ENCODE measurements around the gene THSD7A. TPM values are rescaled to one million over a fixed set of nuclear protein-coding genes. Genes with fewer than 3 reads are reported as not detected.

Gene THSD7A
- polyA plus RNA-seq, 1 donor (not counting 4 experiments of a cell fraction or from before 2014, with no cell fraction given), result not detected

DNA sequence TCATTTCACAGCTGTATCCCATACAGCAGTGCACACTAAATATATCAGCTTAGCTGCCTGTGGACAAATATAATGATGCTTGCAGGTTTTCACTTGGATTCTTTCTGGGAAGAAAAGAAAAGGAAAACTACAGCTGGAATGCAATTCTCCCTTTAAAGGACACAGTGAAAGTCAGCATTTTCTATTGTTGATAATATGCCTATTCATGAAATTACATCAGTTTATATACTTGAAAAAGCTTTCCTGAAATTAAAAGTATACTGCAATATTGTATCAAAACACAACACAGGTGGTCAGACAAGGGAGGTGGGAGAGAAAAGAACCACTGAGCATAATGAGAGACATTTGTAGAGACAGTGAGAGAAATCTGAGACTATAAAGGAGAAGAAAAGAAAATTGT, 20.3 kb downstream of the THSD7A start:
- FAIRE-seq (no peak), DNase-seq (ENCODE audit: low read depth, low spot score) (no peak)
- no peak overlapping the region for H3K27ac ChIP-seq (ENCODE audit: control insufficient read depth, insufficient read depth, low read length)
- no peaks in the 10 kb centered on the region for H3K27me3 ChIP-seq (ENCODE audit: control insufficient read depth, extremely low read depth, insufficient read depth, low read length)
- H2AFZ ChIP-seq (ENCODE audit: control insufficient read depth, low read length), result no peak overlapping the region
- H3K4me3 ChIP-seq (ENCODE audit: control insufficient read depth in 2 of 3, extremely low read depth in 1 of 3, insufficient read depth in 2 of 3, low read depth in 1 of 3, low read length in 3 of 3), result no peak overlapping the region
- H3K36me3 ChIP-seq (ENCODE audit: control insufficient read depth in 2 of 2, extremely low read depth in 1 of 2, insufficient read depth in 2 of 2, low read length in 2 of 2), result no peaks in the 10 kb centered on the region
- H3K9ac ChIP-seq (ENCODE audit: control insufficient read depth, extremely low read depth, insufficient read depth, low read length), result no peak overlapping the region
- H3K9me1 ChIP-seq (ENCODE audit: control insufficient read depth, extremely low read depth, insufficient read depth, low read length), result no peaks in the 10 kb centered on the region
- no peak overlapping the region for H3K4me2 ChIP-seq (ENCODE audit: control insufficient read depth, extremely low read depth, insufficient read depth, low read depth, low read length)
- no peaks in the 10 kb centered on the region for H3K4me1 ChIP-seq (ENCODE audit: control insufficient read depth, extremely low read depth, insufficient read depth, low read length)
- dilution Hi-C loops (cut with MboI; ENCODE audit: extremely low pct_ligation_motif_present, low sequenced_read_pairs), result no loop called here
- TF ChIP-seq, protein P1, sequence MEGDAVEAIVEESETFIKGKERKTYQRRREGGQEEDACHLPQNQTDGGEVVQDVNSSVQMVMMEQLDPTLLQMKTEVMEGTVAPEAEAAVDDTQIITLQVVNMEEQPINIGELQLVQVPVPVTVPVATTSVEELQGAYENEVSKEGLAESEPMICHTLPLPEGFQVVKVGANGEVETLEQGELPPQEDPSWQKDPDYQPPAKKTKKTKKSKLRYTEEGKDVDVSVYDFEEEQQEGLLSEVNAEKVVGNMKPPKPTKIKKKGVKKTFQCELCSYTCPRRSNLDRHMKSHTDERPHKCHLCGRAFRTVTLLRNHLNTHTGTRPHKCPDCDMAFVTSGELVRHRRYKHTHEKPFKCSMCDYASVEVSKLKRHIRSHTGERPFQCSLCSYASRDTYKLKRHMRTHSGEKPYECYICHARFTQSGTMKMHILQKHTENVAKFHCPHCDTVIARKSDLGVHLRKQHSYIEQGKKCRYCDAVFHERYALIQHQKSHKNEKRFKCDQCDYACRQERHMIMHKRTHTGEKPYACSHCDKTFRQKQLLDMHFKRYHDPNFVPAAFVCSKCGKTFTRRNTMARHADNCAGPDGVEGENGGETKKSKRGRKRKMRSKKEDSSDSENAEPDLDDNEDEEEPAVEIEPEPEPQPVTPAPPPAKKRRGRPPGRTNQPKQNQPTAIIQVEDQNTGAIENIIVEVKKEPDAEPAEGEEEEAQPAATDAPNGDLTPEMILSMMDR (optimal IDR thresholded peaks at IDR 0.05 in 1 of 3, IDR thresholded peaks at IDR 0.05 in 1 of 3, conservative IDR thresholded peaks at IDR 0.05 in 1 of 3; ENCODE audit: extremely low read depth in 1 of 3, insufficient read depth in 2 of 3, low read length in 3 of 3), result no peak
- TF ChIP-seq EZH2 (IDR thresholded peaks at IDR 0.05; ENCODE audit: low read length), result no peak
- H3K79me2 ChIP-seq (ENCODE audit: control insufficient read depth, insufficient read depth, low read length), result no peaks in the 10 kb centered on the region
- no peaks in the 10 kb centered on the region for H4K20me1 ChIP-seq (ENCODE audit: control insufficient read depth, extremely low read depth, insufficient read depth, low read length)
- H3K9me3 ChIP-seq (ENCODE audit: control insufficient read depth, low read depth, low read length), result no peaks in the 10 kb centered on the region

DNA sequence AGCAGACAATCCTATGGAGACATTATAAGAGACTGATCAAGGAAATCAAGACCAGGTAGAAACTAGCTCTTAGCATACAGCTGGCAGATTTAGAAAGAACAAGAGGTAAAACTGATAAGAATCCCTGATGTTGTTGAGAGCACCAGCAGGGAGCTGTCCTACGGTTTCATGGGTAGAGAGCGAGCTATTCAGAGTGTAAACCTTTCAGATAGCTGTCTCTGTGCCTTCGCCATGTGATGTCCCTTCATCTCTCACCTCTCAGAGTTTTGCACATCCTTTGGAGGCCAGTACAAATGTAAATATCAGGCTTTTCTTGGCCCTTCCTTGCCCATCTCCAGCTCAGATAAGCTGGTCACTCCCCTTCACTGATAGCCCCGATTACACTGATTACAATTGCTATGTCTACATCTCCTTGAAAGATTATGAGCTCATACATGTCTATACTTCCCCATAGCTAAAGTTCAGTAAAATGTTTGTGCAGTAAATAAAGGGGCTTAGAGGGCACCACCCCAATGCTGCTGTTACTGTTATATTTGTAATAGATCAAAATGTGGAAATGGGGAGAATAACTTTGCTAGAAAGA, 21.9 kb downstream of the THSD7A start:
- Histone ChIP-seq H3K4me3 (ENCODE audit: control insufficient read depth in 2 of 3, extremely low read depth in 1 of 3, insufficient read depth in 2 of 3, low read depth in 1 of 3, low read length in 3 of 3) (no peak overlapping the region), H3K79me2 (ENCODE audit: control insufficient read depth, insufficient read depth, low read length) (no peaks in the 10 kb centered on the region), H3K4me1 (ENCODE audit: control insufficient read depth, extremely low read depth, insufficient read depth, low read length) (no peaks in the 10 kb centered on the region), H4K20me1 (ENCODE audit: control insufficient read depth, extremely low read depth, insufficient read depth, low read length) (no peaks in the 10 kb centered on the region), H3K9me3 (ENCODE audit: control insufficient read depth, low read depth, low read length) (no peaks in the 10 kb centered on the region), H3K9me1 (ENCODE audit: control insufficient read depth, extremely low read depth, insufficient read depth, low read length) (no peaks in the 10 kb centered on the region), H3K27me3 (ENCODE audit: control insufficient read depth, extremely low read depth, insufficient read depth, low read length) (no peaks in the 10 kb centered on the region), H2AFZ (ENCODE audit: control insufficient read depth, low read length) (no peak overlapping the region), H3K27ac (ENCODE audit: control insufficient read depth, insufficient read depth, low read length) (no peak overlapping the region), H3K9ac (ENCODE audit: control insufficient read depth, extremely low read depth, insufficient read depth, low read length) (no peak overlapping the region), H3K4me2 (ENCODE audit: control insufficient read depth, extremely low read depth, insufficient read depth, low read depth, low read length) (no peak overlapping the region), H3K36me3 (ENCODE audit: control insufficient read depth in 2 of 2, extremely low read depth in 1 of 2, insufficient read depth in 2 of 2, low read length in 2 of 2) (no peaks in the 10 kb centered on the region)
- dilution Hi-C loops (cut with MboI; ENCODE audit: extremely low pct_ligation_motif_present, low sequenced_read_pairs), result no loop called here
- DNase-seq (ENCODE audit: low read depth, low spot score), result no peak
- no peak for FAIRE-seq
- TF ChIP-seq, protein P1 (optimal IDR thresholded peaks at IDR 0.05 in 1 of 3, IDR thresholded peaks at IDR 0.05 in 1 of 3, conservative IDR thresholded peaks at IDR 0.05 in 1 of 3; ENCODE audit: extremely low read depth in 1 of 3, insufficient read depth in 2 of 3, low read length in 3 of 3), result no peak
- no peak for TF ChIP-seq EZH2 (IDR thresholded peaks at IDR 0.05; ENCODE audit: low read length)

All from keratinocyte (primary cell).